Upper lobe of right lung (tissue), 1 donor: Measurements from ENCODE around the gene ZFP57. TPM values are rescaled to one million over a fixed set of nuclear protein-coding genes. Genes with fewer than 3 reads are reported as not detected.

Source experiments
- ATAC-seq: fragments of 200-7000 bp; cut with Tn5 transposase; one replicate; pipeline ENCODE4 v1.9.1; 2020; ENCODE audit warnings: mild to moderate bottlenecking, moderate library complexity
- DNase-seq: peaks from one replicate; pipeline ENCODE4 v3.0.0-alpha.2; 2020
- H3K27ac ChIP-seq: fragments of 200-600 bp; one replicate; pipeline ENCODE4 v1.8.0; 2022
- H3K27me3 ChIP-seq: fragments of 200-600 bp; one replicate; pipeline ENCODE4 v1.8.0; 2022; ENCODE audit warnings: mild to moderate bottlenecking
- H3K36me3 ChIP-seq: fragments of 200-600 bp; one replicate; pipeline ENCODE4 v1.8.0; 2022
- H3K4me1 ChIP-seq: fragments of 200-600 bp; one replicate; pipeline ENCODE4 v1.8.0; 2022
- H3K4me3 ChIP-seq: fragments of 200-600 bp; one replicate; pipeline ENCODE4 v1.8.0; 2022; ENCODE audit warnings: mild to moderate bottlenecking
- H3K9me3 ChIP-seq: fragments of 200-600 bp; one replicate; pipeline ENCODE4 v1.8.0; 2022
- intact Hi-C: fragments of 100-400 bp; cut with DNase I; formaldehyde crosslinking; loops from one replicate; pipeline ENCODE4 v1.11.0; 2022
- total RNA-seq: library from RNA; stranded (reverse); fragmentation: NEBNext Ultra II Directional; extraction: Animal tissue kit (Norgen Biotek cat#: 25700); gene quantifications from one replicate; pipeline ENCODE4 v1.2.1, GENCODE V29; 2021
- TF ChIP-seq, protein P1 (sequence below): fragments of 200-600 bp; IDR thresholded peaks from one replicate; pipeline ENCODE4 v1.8.0; 2022; ENCODE audit warnings: antibody characterized with exemption
- donor health status: DM: no; HTN: yes; CAD: no; lungs with severe emphysema.

ZFP57 gene
- total RNA-seq, 1 donor from 2014 or later = not detected

DNA sequence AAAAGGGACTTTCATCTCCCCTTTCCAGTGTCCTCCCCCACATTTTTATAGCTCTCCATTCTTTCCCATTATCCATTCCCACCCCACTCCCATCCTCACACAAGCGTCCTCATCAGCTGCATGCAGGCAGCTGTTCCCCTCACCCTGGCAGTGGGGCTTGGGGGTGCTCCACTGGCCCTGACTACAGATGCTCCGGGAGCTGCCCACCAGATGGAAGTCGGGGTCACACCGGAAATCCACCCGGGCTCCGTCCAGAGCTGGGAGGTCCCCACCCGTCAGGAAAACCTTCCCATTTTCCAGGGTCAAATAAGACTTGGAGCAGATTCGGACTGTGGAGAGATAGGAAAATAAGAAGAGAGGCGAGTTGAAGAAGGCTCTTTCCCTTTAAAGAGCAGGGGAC, 50.6 kb downstream of the ZFP57 start:
- no peaks in the 10 kb centered on the region for H3K27me3 ChIP-seq
- intact Hi-C loops = no loop called here
- H3K27ac ChIP-seq = no peak overlapping the region
- no peaks in the 10 kb centered on the region for H3K36me3 ChIP-seq
- ATAC-seq (no peak), DNase-seq (no peak)
- no peak overlapping the region for H3K4me3 ChIP-seq
- H3K9me3 ChIP-seq = no peaks in the 10 kb centered on the region
- peaks cover 22% of the 10 kb centered on the region for H3K4me1 ChIP-seq
- TF ChIP-seq, protein P1, sequence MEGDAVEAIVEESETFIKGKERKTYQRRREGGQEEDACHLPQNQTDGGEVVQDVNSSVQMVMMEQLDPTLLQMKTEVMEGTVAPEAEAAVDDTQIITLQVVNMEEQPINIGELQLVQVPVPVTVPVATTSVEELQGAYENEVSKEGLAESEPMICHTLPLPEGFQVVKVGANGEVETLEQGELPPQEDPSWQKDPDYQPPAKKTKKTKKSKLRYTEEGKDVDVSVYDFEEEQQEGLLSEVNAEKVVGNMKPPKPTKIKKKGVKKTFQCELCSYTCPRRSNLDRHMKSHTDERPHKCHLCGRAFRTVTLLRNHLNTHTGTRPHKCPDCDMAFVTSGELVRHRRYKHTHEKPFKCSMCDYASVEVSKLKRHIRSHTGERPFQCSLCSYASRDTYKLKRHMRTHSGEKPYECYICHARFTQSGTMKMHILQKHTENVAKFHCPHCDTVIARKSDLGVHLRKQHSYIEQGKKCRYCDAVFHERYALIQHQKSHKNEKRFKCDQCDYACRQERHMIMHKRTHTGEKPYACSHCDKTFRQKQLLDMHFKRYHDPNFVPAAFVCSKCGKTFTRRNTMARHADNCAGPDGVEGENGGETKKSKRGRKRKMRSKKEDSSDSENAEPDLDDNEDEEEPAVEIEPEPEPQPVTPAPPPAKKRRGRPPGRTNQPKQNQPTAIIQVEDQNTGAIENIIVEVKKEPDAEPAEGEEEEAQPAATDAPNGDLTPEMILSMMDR = no peak

DNA sequence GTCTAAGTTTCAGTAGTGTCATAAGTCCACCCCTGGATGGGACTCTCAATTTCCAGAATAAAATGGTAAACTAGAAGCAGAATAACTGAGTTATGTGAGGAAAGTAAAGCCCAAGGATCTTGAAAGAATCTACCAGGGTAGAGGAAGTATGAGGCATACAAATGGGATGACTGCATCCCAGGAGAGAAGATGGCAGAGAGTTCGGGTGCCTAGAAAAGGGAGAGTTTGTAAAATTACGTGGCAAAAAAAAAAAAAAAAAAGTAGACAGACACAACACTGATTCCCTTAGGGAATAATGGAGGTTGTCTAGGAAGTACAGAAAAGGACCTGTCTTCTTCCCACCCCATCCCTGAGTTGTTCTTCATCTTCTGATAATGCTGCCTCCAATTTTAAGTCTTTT, 51.4 kb downstream of the ZFP57 start:
- Histone ChIP-seq H3K36me3 (no peaks in the 10 kb centered on the region), H3K27ac (no peak overlapping the region), H3K27me3 (no peaks in the 10 kb centered on the region), H3K9me3 (no peaks in the 10 kb centered on the region), H3K4me1 (peaks cover 22% of the 10 kb centered on the region), H3K4me3 (no peak overlapping the region)
- ATAC-seq (no peak), DNase-seq (no peak)
- intact Hi-C loops = no loop called here
- TF ChIP-seq, protein P1 = no peak

- TF ChIP-seq, protein P1 = peak; percentile 68
- Histone ChIP-seq H3K36me3 (no peaks in the 10 kb centered on the region), H3K9me3 (no peaks in the 10 kb centered on the region), H3K27ac (peak overlapping the region; percentile 24), H3K4me3 (peak overlapping the region; percentile 61), H3K4me1 (peaks cover 22% of the 10 kb centered on the region), H3K27me3 (no peaks in the 10 kb centered on the region)
- DNase-seq (peak; percentile 82), ATAC-seq (peak; percentile 58)
- intact Hi-C loops = no loop called here
Measured at GRCh38 chr6:29628419-29629281, 52.3 kb downstream of the ZFP57 start.

GRCh38 chr6:29627755-29628418, 53.1 kb downstream of the ZFP57 start:
- Histone ChIP-seq H3K9me3 (no peaks in the 10 kb centered on the region), H3K4me1 (peaks cover 19% of the 10 kb centered on the region), H3K36me3 (no peaks in the 10 kb centered on the region), H3K27ac (peak overlapping the region; percentile 24), H3K27me3 (no peaks in the 10 kb centered on the region), H3K4me3 (peak overlapping the region; percentile 61)
- TF ChIP-seq, protein P1 = no peak
- ATAC-seq (peak; percentile 34), DNase-seq (peak; percentile 78)
- intact Hi-C loops = no loop called here

- Histone ChIP-seq H3K4me1 (peaks cover 18% of the 10 kb centered on the region), H3K27ac (no peak overlapping the region), H3K27me3 (no peaks in the 10 kb centered on the region), H3K4me3 (peak overlapping the region; percentile 61), H3K9me3 (no peaks in the 10 kb centered on the region), H3K36me3 (no peaks in the 10 kb centered on the region)
- intact Hi-C loops = no loop called here
- TF ChIP-seq, protein P1 = no peak
- ATAC-seq = no peak
- DNase-seq = no peak
Measured at GRCh38 chr6:29626948-29627754, 53.8 kb downstream of the ZFP57 start.
